Myocyte (in vitro differentiated cells): ENCODE data around the gene ZNF827. TPM values are rescaled to one million over a fixed set of nuclear protein-coding genes. Genes with fewer than 3 reads are reported as not detected.

Source experiments
- DNase-seq: peaks from one replicate; pipeline ENCODE4 v3.0.0-alpha.2; 2012; ENCODE audit warnings: low read depth
- total RNA-seq: library from RNA; depleted of rRNA; stranded (reverse); fragments of >200 nt; gene quantifications from 2 replicates; pipeline ENCODE4 v1.2.3, GENCODE V29; 2014

The ZNF827 gene
- total RNA-seq, 1 donor from 2014 or later = 10.4 TPM

DNA sequence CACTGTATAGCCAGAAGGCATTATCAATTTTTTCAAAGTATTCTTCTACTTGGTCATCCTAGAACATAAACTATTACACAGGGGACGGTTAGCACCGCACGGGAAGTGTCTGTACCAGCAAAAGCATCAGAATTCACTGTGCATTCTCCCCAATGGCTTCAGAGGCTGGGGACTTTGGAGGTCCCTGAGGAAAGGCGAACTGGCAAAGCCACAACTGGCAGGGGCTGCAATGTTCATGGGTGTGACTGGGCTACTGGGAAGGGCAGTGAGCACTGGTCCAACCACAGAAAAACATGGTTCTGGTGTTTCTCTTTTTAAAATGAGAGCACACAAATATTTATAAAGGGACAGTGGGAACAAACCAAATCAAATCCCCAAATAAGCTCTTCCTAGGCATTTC lies 175.2 kb downstream of the ZNF827 start:
- no peak for DNase-seq

- DNase-seq = no peak
Measured at GRCh38 chr4:145762719-145763118, 175.9 kb downstream of the ZNF827 start.

GRCh38 chr4:145760961-145761929 lies 177.4 kb downstream of the ZNF827 start:
- no peak for DNase-seq

GRCh38 chr4:145760176-145760575 lies 178.4 kb downstream of the ZNF827 start:
- no peak for DNase-seq

DNA sequence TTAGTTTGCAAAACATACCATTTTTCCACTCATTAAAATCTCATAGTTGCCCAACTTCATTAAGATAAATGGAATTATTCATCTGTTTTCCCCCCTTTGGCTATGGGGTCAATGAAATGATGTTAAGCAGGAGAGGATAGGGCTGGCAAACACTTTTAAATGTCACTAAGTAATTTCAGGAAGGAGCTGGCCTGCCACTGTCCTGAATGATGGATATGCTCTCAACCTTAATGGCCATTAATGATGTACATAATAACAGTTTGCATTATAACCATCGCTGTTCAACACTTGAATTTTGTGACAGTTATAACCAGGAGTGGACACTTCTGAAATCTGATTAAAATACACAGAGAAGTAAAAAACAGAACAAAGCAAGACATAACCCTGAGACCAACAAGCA lies 181.4 kb downstream of the ZNF827 start:
- no peak for DNase-seq

- DNase-seq = no peak
Measured at GRCh38 chr4:145756244-145756643, 182.4 kb downstream of the ZNF827 start.

- DNase-seq = peak; percentile 46
Measured at GRCh38 chr4:145755802-145756201, 182.8 kb downstream of the ZNF827 start.

GRCh38 chr4:145743641-145744040 lies 195.0 kb downstream of the ZNF827 start:
- no peak for DNase-seq

DNA sequence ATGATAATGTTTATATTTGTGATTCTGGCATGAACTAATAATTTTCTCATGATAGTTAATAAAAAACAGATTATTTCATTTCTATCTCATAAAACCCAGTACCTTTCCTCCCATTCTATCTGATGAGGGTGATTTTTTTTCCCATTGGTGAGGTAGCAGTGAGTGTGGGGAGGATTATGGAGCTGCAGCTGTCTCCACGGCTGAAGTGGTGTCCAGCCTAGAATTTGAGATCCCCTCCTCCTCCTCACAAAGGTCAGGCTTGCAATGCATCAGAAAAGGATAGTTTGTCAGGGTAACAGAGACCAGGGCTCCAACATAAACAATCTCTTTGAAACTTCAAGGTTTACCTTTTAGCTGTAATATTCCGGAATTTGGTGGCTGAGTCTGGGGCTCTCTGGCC lies 197.8 kb downstream of the ZNF827 start:
- DNase-seq = peak; percentile 74

GRCh38 chr4:145739845-145740244 lies 198.8 kb downstream of the ZNF827 start:
- no peak for DNase-seq

- DNase-seq = peak; percentile 97
Measured at GRCh38 chr4:145736241-145736831, 202.3 kb downstream of the ZNF827 start.

DNA sequence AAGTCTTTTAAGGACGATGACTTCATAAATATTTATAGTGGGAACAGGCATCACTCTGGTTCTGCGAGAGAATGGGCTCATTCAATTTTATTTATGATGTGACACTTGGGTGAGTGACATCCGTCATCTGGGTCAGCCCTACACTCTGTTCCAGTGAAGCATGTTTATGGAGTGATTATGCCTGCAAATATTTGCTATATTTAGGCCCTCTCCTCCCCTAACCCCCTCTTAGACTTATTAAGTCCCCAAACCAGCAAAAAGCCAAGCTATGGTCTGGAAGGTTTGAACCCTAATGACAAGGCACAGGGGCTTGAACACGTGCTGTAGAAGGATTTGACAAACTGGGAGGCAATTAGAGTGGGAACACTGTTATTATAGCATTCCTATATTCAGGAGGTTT lies 202.8 kb downstream of the ZNF827 start:
- peak; percentile 87 for DNase-seq

GRCh38 chr4:145735347-145735675 lies 203.3 kb downstream of the ZNF827 start:
- DNase-seq = peak; percentile 94

- DNase-seq = peak; percentile 98
Measured at GRCh38 chr4:145734576-145735346, 203.9 kb downstream of the ZNF827 start.

GRCh38 chr4:145734031-145734430 lies 204.6 kb downstream of the ZNF827 start:
- DNase-seq = peak; percentile 69

- DNase-seq = peak; percentile 96
Measured at GRCh38 chr4:145732895-145733880, 205.4 kb downstream of the ZNF827 start.

DNA sequence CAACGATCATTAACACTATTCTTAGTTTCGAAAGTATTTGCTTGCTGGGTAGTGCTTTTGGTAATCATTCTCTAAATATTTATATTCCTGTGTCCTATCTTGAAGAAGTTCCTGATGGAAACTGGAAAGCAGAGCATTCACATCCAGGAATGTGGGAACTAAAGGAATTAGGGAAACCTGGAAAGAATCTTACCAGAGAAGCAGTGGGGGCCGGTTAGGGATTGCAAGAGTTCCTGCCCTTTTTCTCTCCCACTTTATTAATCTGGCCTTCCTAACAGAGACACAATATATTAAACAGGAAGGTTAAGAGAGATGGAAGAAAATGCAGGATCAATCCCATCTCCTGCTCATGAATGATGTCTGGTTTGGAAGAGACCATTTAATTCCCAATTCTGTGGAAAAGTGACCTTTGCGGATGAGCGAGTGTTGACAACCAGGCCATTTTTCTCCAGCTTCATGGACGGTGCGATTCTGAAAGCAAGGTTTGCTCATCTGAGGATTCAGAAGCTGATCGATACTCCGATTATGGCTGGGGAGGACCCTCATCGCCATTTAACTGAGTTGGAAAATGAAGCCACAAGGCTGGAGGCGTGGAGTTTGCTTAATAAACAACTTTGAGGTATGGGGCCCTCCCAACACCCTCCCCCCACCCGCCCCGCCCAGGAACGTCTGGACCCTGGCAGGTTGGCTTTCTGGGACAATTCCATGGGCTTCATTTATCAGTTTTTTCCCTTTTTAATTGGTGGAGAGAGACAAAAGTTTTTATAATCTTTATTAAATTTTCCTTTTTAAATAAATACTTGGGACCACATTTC lies 206.4 kb downstream of the ZNF827 start:
- peak; percentile 35 for DNase-seq

DNA sequence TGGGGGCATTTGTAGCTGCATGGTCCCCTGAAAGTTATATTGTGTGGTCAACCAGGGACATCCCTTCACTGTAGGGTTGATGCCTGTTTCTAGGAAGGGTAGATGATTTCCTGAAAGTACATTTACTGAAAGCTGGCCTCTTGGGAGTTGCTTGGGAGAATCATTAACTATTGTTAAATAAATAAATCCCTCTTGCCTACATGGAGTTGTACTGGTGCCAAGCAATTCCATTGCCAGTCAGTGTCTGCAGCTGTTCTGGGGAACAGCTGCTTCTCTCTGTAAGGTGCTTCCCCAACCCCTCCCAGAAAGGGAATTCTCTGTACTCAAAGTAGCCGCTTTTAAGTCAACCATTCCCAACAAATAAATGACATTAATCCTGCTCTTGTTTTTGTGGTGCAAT lies 207.6 kb downstream of the ZNF827 start:
- peak; percentile 98 for DNase-seq

DNA sequence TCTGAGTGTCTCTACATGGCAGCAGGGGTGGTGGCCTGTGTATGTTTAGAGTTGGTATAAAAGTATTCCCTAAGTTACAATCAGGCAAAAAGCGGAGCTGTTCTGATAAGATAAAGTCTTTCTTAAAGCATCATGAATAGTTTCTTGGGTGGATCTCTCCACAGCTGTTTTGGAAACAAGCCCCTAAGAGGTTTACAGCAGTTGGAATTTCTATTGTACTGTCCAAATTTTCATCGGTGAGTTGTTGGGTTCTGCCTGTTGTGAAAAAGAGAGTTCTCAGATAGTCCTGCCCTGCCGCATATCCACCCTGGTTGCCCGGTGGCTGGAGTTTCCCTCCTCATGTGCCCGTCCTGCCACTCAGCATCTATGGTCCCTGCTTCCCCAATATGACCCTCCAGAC lies 208.6 kb downstream of the ZNF827 start:
- DNase-seq = no peak

- DNase-seq = no peak
Measured at GRCh38 chr4:145723336-145723735, 215.3 kb downstream of the ZNF827 start.
